HCT116 (cell line): Measurements from ENCODE around the gene RND3. TPM values are rescaled to one million over a fixed set of nuclear protein-coding genes. Genes with fewer than 3 reads are reported as not detected.

Experiments used
- ATAC-seq: fragments of 200-7000 bp; cut with Tn5 transposase; 2 replicates; pipeline ENCODE4 v1.9.1; 2020; ENCODE audit warnings: mild to moderate bottlenecking, moderate library complexity
- BruUV-seq: library from RNA; stranded (reverse); fragments of 400-500 nt; replicated peaks from 2 replicates; lab custom pipeline; 2021; lab: Mats Ljungman, UMichigan
- CTCF ChIA-PET: fragments of 300-600 bp; sonication (Branson Sonifier 250); formaldehyde crosslinking; loops from one replicate; lab custom pipeline; 2021; ENCODE audit warnings: antibody characterized with exemption; lab: Charles Lee
- POLR2A ChIA-PET: fragments of 300-600, 350-600 bp; sonication (Branson Sonifier 250); formaldehyde crosslinking; loops from one replicate; lab custom pipeline; 2021; ENCODE audit warnings: antibody characterized with exemption; lab: Charles Lee
- RAD21 ChIA-PET, 2 experiments: fragments of 300-600 bp; sonication (Branson Sonifier 250); formaldehyde crosslinking; loops; one replicate each; lab custom pipeline; 2023; ENCODE audit warnings: low total read pairs in 2 of 2; ENCODE audit not compliant: uncharacterized antibody in 2 of 2, unreplicated experiment in 2 of 2, low non-redundant PET in 1 of 2; lab: Charles Lee
- DNase-seq: peaks from one replicate; pipeline ENCODE4 v3.0.0-alpha.2; 2010; ENCODE audit warnings: low read depth, low spot score
- H2AFZ ChIP-seq: fragments of 200-600 bp; shearing (Covaris generic), sonication (generic); 2 replicates; pipeline ENCODE4 v1.6.1; 2017; ENCODE audit warnings: low read depth, mixed run types, mixed read lengths, antibody characterized with exemption, low read length; ENCODE audit not compliant: poor library complexity, severe bottlenecking
- H3K27ac ChIP-seq: 2 replicates; pipeline ENCODE4 v1.5.1; 2012; ENCODE audit warnings: low read depth, low read length
- H3K27me3 ChIP-seq: fragments of 200-600 bp; sonication (generic); 2 replicates; pipeline ENCODE4 v1.6.1; 2016; ENCODE audit warnings: mixed run types, low read length, mixed read lengths; ENCODE audit not compliant: insufficient read depth
- H3K36me3 ChIP-seq, 2 experiments: fragments of 200-500 bp in 1 of 2; fragments of 200-600 bp in 1 of 2; sonication (Bioruptor generic) in 1 of 2; sonication (generic) in 1 of 2; 2 replicates each; pipeline versions ENCODE4 v1.5.1 to v1.6.1; 2014 to 2016; ENCODE audit warnings: low read length in 2 of 2, inconsistent platforms in 1 of 2, mixed read lengths in 1 of 2, mixed run types in 1 of 2; ENCODE audit not compliant: insufficient read depth in 2 of 2, control insufficient read depth in 1 of 2
- H3K4me1 ChIP-seq, 2 experiments: fragments of 200-600 bp in 1 of 2; sonication (generic) in 1 of 2; 2 replicates each; pipeline versions ENCODE4 v1.5.1 to v1.6.1; 2012 to 2017; ENCODE audit warnings: low read length in 2 of 2, inconsistent platforms in 1 of 2, mild to moderate bottlenecking in 1 of 2, mixed read lengths in 1 of 2, mixed run types in 1 of 2, moderate library complexity in 1 of 2; ENCODE audit not compliant: insufficient read depth in 2 of 2, control insufficient read depth in 1 of 2
- H3K4me2 ChIP-seq: fragments of 200-600 bp; sonication (generic); 2 replicates; pipeline ENCODE4 v1.6.1; 2017; ENCODE audit warnings: mixed run types, low read length, mixed read lengths
- H3K4me3 ChIP-seq, 2 experiments: fragments of 200-600 bp in 1 of 2; sonication (generic) in 1 of 2; replicated peaks in 1 of 2; 2 replicates each; pipeline ENCODE4 v1.5.1; 2011 to 2016; ENCODE audit warnings: low read length in 2 of 2, control low read depth in 1 of 2, low read depth in 1 of 2, mild to moderate bottlenecking in 1 of 2, mixed read lengths in 1 of 2, mixed run types in 1 of 2
- H3K79me2 ChIP-seq: fragments of 200-600 bp; sonication (generic); 2 replicates; pipeline ENCODE4 v1.6.1; 2017; ENCODE audit warnings: mild to moderate bottlenecking, mixed run types, low read length, moderate library complexity, mixed read lengths; ENCODE audit not compliant: insufficient read depth
- H3K9ac ChIP-seq: fragments of 200-600 bp; sonication (generic); 2 replicates; pipeline ENCODE4 v1.6.1; 2016; ENCODE audit warnings: low read length, mixed read lengths
- H3K9me2 ChIP-seq: fragments of 200-600 bp; sonication (generic), shearing (Covaris generic); 2 replicates; pipeline ENCODE4 v1.6.1; 2017; ENCODE audit warnings: mixed run types, mild to moderate bottlenecking, moderate library complexity; ENCODE audit not compliant: insufficient read depth
- H3K9me3 ChIP-seq, 2 experiments: fragments of 200-500 bp in 1 of 2; fragments of 200-600 bp in 1 of 2; sonication (Bioruptor generic) in 1 of 2; sonication (generic) in 1 of 2; 2 replicates each; pipeline ENCODE4 v1.6.1; 2014 to 2017; ENCODE audit warnings: low read length in 2 of 2, mixed read lengths in 2 of 2, inconsistent platforms in 1 of 2, low read depth in 1 of 2, mild to moderate bottlenecking in 1 of 2, mixed run types in 1 of 2, moderate library complexity in 1 of 2; ENCODE audit not compliant: control insufficient read depth in 1 of 2, insufficient read depth in 1 of 2
- H4K20me1 ChIP-seq: fragments of 200-600 bp; sonication (generic), shearing (Covaris generic); 2 replicates; pipeline ENCODE4 v1.6.1; 2017; ENCODE audit warnings: mixed run types, mild to moderate bottlenecking, moderate library complexity; ENCODE audit not compliant: insufficient read depth
- ATF3 ChIP-seq: IDR thresholded peaks from 2 replicates; pipeline ENCODE4 v1.6.1; 2012
- CBX3 ChIP-seq: IDR thresholded peaks from 2 replicates; pipeline ENCODE4 v1.6.1; 2012; ENCODE audit warnings: low read depth
- CTCF ChIP-seq, 3 experiments: fragments of 200-600 bp in 1 of 3; sonication (generic) in 1 of 3; IDR thresholded peaks in 2 of 3; conservative IDR thresholded peaks in 1 of 3; 2 replicates each; pipeline ENCODE4 v1.5.1; 2012 to 2017; ENCODE audit warnings: low read depth in 2 of 3, low read length in 2 of 3, antibody characterized with exemption in 1 of 3, borderline replicate concordance in 1 of 3, control low read depth in 1 of 3, mild to moderate bottlenecking in 1 of 3, mixed read lengths in 1 of 3, mixed run types in 1 of 3, moderate library complexity in 1 of 3; ENCODE audit not compliant: insufficient read depth in 1 of 3
- EZH2 ChIP-seq: fragments of 200-600 bp; sonication (generic); IDR thresholded peaks from 2 replicates; pipeline ENCODE4 v1.6.1; 2017; ENCODE audit warnings: antibody characterized with exemption, mixed run types
- EZH2phosphoT487 ChIP-seq: fragments of 200-600 bp; IDR thresholded peaks from 2 replicates; pipeline ENCODE4 v1.6.1; 2018; ENCODE audit warnings: antibody characterized with exemption, borderline replicate concordance
- FOSL1 ChIP-seq: IDR thresholded peaks from 2 replicates; pipeline ENCODE4 v1.6.1; 2012; ENCODE audit warnings: low read depth
- JUND ChIP-seq: IDR thresholded peaks from 2 replicates; pipeline ENCODE4 v1.6.1; 2012
- MAX ChIP-seq: IDR thresholded peaks from 2 replicates; pipeline ENCODE4 v1.6.1; 2012
- POLR2A ChIP-seq: IDR thresholded peaks from 2 replicates; pipeline ENCODE4 v1.7.0; 2011; ENCODE audit warnings: borderline replicate concordance; ENCODE audit not compliant: insufficient read depth, insufficient read length; ENCODE audit errors: extremely low read depth
- POLR2AphosphoS5 ChIP-seq: IDR thresholded peaks from 2 replicates; pipeline ENCODE4 v1.6.1; 2011; ENCODE audit warnings: mild to moderate bottlenecking, low read depth, low read length, moderate library complexity
- RAD21 ChIP-seq: IDR thresholded peaks from 2 replicates; pipeline ENCODE4 v1.6.1; 2012; ENCODE audit warnings: low read depth, mild to moderate bottlenecking
- REST ChIP-seq: IDR thresholded peaks from 2 replicates; pipeline ENCODE4 v1.6.1; 2012; ENCODE audit warnings: low read depth
- SP1 ChIP-seq: IDR thresholded peaks from 2 replicates; pipeline ENCODE4 v1.6.1; 2012; ENCODE audit warnings: low read depth
- TCF7L2 ChIP-seq: IDR thresholded peaks from 2 replicates; pipeline ENCODE4 v1.7.0; 2011; ENCODE audit warnings: borderline replicate concordance, inconsistent platforms; ENCODE audit not compliant: insufficient read depth, insufficient read length; ENCODE audit errors: extremely low read depth
- YY1 ChIP-seq: IDR thresholded peaks from 2 replicates; pipeline ENCODE4 v1.6.1; 2011; ENCODE audit warnings: low read length, low read depth, moderate library complexity, mild to moderate bottlenecking; ENCODE audit not compliant: insufficient replicate concordance; ENCODE audit errors: extremely low read depth
- ZFX ChIP-seq: fragments of 450-650 bp; IDR thresholded peaks from 2 replicates; pipeline ENCODE4 v1.6.1; 2017
- intact Hi-C: fragments of 100-400 bp; cut with micrococcal nuclease; formaldehyde crosslinking; loops from 2 replicates; pipeline ENCODE4 v1.10.0; 2022
- total RNA-seq: library from RNA; stranded (reverse); gene quantifications from one replicate; pipeline ENCODE4 v1.2.1, GENCODE V29; 2021; ENCODE audit not compliant: unreplicated experiment

RND3 gene
- total RNA-seq, 1 experiment from 2014 or later, result 15.0 TPM

- H3K27ac ChIP-seq, result no peak overlapping the region
- H3K4me3 ChIP-seq, result no peak overlapping the region
- RAD21 ChIA-PET, result no interaction called here
- CTCF ChIA-PET, result no interaction called here
- intact Hi-C loops, result no loop called here
- no peak for ATAC-seq
- no peak overlapping the region for H3K4me2 ChIP-seq
- no peaks in the 10 kb centered on the region for H3K79me2 ChIP-seq
- no peak overlapping the region for H3K9ac ChIP-seq
- no peaks in the 10 kb centered on the region; a peak in 1 of 4 replicates for H3K36me3 ChIP-seq
- POLR2A ChIA-PET, result no interaction called here
- no TSS peak for BruUV-seq
- no peaks in the 10 kb centered on the region for H4K20me1 ChIP-seq
- no peaks in the 10 kb centered on the region for H3K27me3 ChIP-seq
- H2AFZ ChIP-seq, result no peak overlapping the region
- no peak for TF ChIP-seq YY1
- TF ChIP-seq, all 23 proteins: peak for 0
- Histone ChIP-seq H3K4me1 (no peaks in the 10 kb centered on the region), H3K9me2 (no peaks in the 10 kb centered on the region), H3K9me3 (no peaks in the 10 kb centered on the region)
- no peak for DNase-seq
Observed at GRCh38 chr2:150421126-150421651, 66.3 kb downstream of the RND3 start.

- RAD21 ChIA-PET, result no interaction called here
- POLR2A ChIA-PET, result no interaction called here
- no peaks in the 10 kb centered on the region for H4K20me1 ChIP-seq
- intact Hi-C loops, result no loop called here
- H3K9ac ChIP-seq, result no peak overlapping the region
- no TSS peak for BruUV-seq
- H3K27me3 ChIP-seq, result no peaks in the 10 kb centered on the region
- H2AFZ ChIP-seq, result no peak overlapping the region
- H3K4me2 ChIP-seq, result no peak overlapping the region
- DNase-seq, result no peak
- H3K27ac ChIP-seq, result no peak overlapping the region
- no peaks in the 10 kb centered on the region; a peak in 1 of 4 replicates for H3K36me3 ChIP-seq
- no peaks in the 10 kb centered on the region for H3K4me1 ChIP-seq
- no peak overlapping the region for H3K4me3 ChIP-seq
- no peaks in the 10 kb centered on the region for H3K9me3 ChIP-seq
- no peaks in the 10 kb centered on the region for H3K79me2 ChIP-seq
- CTCF ChIA-PET, result no interaction called here
- H3K9me2 ChIP-seq, result no peaks in the 10 kb centered on the region
- ATAC-seq, result no peak
- no peak for TF ChIP-seq ATF3
- TF ChIP-seq EZH2, result no peak
- no peak for TF ChIP-seq MAX
- no peak for TF ChIP-seq CTCF (IDR thresholded peaks at IDR 0.05 in 2 of 3, conservative IDR thresholded peaks at IDR 0.05 in 1 of 3; ENCODE audit: borderline replicate concordance in 1 of 3, insufficient read depth in 1 of 3, low read depth in 2 of 3, low read length in 2 of 3)
- TF ChIP-seq CBX3, result no peak
- TF ChIP-seq ZFX, result no peak
- no peak for TF ChIP-seq TCF7L2
- TF ChIP-seq EZH2phosphoT487, result no peak
- no peak for TF ChIP-seq POLR2AphosphoS5
- no peak for TF ChIP-seq SP1
- no peak for TF ChIP-seq FOSL1
- TF ChIP-seq YY1, result no peak
- TF ChIP-seq REST, result no peak
- no peak for TF ChIP-seq JUND
- TF ChIP-seq RAD21, result no peak
- no peak for TF ChIP-seq POLR2A
Observed at GRCh38 chr2:150418916-150419315, 68.6 kb downstream of the RND3 start.
